HEK293 (cell line): ENCODE data around the gene TRPV2.

Experiments used
- CTCF ChIP-seq: fragments of 450-650 bp; formaldehyde crosslinking; IDR thresholded peaks from 2 replicates; pipeline ENCODE4 v1.5.1; 2016; ENCODE audit warnings: missing biosample characterization, missing genetic modification characterization
- GLI4 ChIP-seq: fragments of 450-650 bp; formaldehyde crosslinking; IDR thresholded peaks from 2 replicates; pipeline ENCODE4 v1.5.1; 2016; ENCODE audit warnings: missing biosample characterization, missing genetic modification characterization
- IKZF3 ChIP-seq: fragments of 450-650 bp; IDR thresholded peaks from 2 replicates; pipeline ENCODE4 v1.5.0; 2018; ENCODE audit warnings: missing biosample characterization, mild to moderate bottlenecking, missing genetic modification characterization, moderate library complexity
- KLF9 ChIP-seq: fragments of 450-650 bp; formaldehyde crosslinking; IDR thresholded peaks from 2 replicates; pipeline ENCODE4 v1.5.1; 2016; ENCODE audit warnings: missing biosample characterization, missing genetic modification characterization, low read depth
- PRDM2 ChIP-seq: fragments of 450-650 bp; formaldehyde crosslinking; IDR thresholded peaks from 2 replicates; pipeline ENCODE4 v1.5.1; 2016; ENCODE audit warnings: missing biosample characterization, missing genetic modification characterization, borderline replicate concordance
- PRDM4 ChIP-seq: fragments of 450-650 bp; formaldehyde crosslinking; IDR thresholded peaks from 2 replicates; pipeline ENCODE4 v1.5.1; 2017; ENCODE audit warnings: missing biosample characterization, missing genetic modification characterization
- TRIM28 ChIP-seq: IDR thresholded peaks from 2 replicates; pipeline ENCODE4 v1.6.1; 2011; ENCODE audit warnings: low read length, control low read depth, borderline replicate concordance
- YY1 ChIP-seq: fragments of 450-650 bp; formaldehyde crosslinking; IDR thresholded peaks from 2 replicates; pipeline ENCODE4 v1.5.1; 2018; ENCODE audit warnings: missing biosample characterization, missing genetic modification characterization
- ZBTB20 ChIP-seq: fragments of 450-650 bp; formaldehyde crosslinking; IDR thresholded peaks from 2 replicates; pipeline ENCODE4 v1.5.1; 2016; ENCODE audit warnings: missing biosample characterization, missing genetic modification characterization
- ZBTB48 ChIP-seq: fragments of 450-650 bp; formaldehyde crosslinking; IDR thresholded peaks from 2 replicates; pipeline ENCODE4 v1.5.1; 2016; ENCODE audit warnings: missing biosample characterization, missing genetic modification characterization
- ZBTB7A ChIP-seq: fragments of 450-650 bp; formaldehyde crosslinking; IDR thresholded peaks from 2 replicates; pipeline ENCODE4 v1.5.1; 2016; ENCODE audit warnings: low read depth, missing biosample characterization, missing genetic modification characterization
- ZFHX2 ChIP-seq: fragments of 450-650 bp; formaldehyde crosslinking; conservative IDR thresholded peaks from 2 replicates; pipeline ENCODE4 v1.5.1; 2016; ENCODE audit warnings: missing biosample characterization, missing genetic modification characterization
- ZNF146 ChIP-seq: fragments of 450-650 bp; formaldehyde crosslinking; IDR thresholded peaks from 2 replicates; pipeline ENCODE4 v1.5.1; 2016; ENCODE audit warnings: missing biosample characterization, missing genetic modification characterization
- ZNF155 ChIP-seq: fragments of 450-650 bp; formaldehyde crosslinking; IDR thresholded peaks from 2 replicates; pipeline ENCODE4 v1.5.1; 2016; ENCODE audit warnings: missing biosample characterization, missing genetic modification characterization
- ZNF19 ChIP-seq: fragments of 450-650 bp; formaldehyde crosslinking; IDR thresholded peaks from 2 replicates; pipeline ENCODE4; 2016; ENCODE audit warnings: missing biosample characterization, missing genetic modification characterization, low read depth
- ZNF223 ChIP-seq: fragments of 450-650 bp; formaldehyde crosslinking; IDR thresholded peaks from 2 replicates; pipeline ENCODE4 v1.5.1; 2016; ENCODE audit warnings: missing biosample characterization, missing genetic modification characterization
- ZNF366 ChIP-seq: fragments of 450-650 bp; formaldehyde crosslinking; conservative IDR thresholded peaks from 2 replicates; pipeline ENCODE4 v1.5.1; 2016; ENCODE audit warnings: missing biosample characterization, missing genetic modification characterization
- ZNF37A ChIP-seq: fragments of 450-650 bp; IDR thresholded peaks from 2 replicates; pipeline ENCODE4 v1.5.1; 2018; ENCODE audit warnings: missing biosample characterization, missing genetic modification characterization
- ZNF391 ChIP-seq: fragments of 450-650 bp; formaldehyde crosslinking; IDR thresholded peaks from 2 replicates; pipeline ENCODE4 v1.5.1; 2016; ENCODE audit warnings: low read depth, missing biosample characterization, missing genetic modification characterization, borderline replicate concordance
- ZNF645 ChIP-seq: fragments of 450-650 bp; formaldehyde crosslinking; IDR thresholded peaks from 2 replicates; pipeline ENCODE4; 2016; ENCODE audit warnings: missing biosample characterization, missing genetic modification characterization
- ZNF701 ChIP-seq: fragments of 450-650 bp; formaldehyde crosslinking; IDR thresholded peaks from 2 replicates; pipeline ENCODE4 v1.5.1; 2016; ENCODE audit warnings: missing biosample characterization, missing genetic modification characterization
- ZSCAN18 ChIP-seq: fragments of 450-650 bp; formaldehyde crosslinking; IDR thresholded peaks from 2 replicates; pipeline ENCODE4 v1.5.1; 2016; ENCODE audit warnings: missing biosample characterization, missing genetic modification characterization
- ZSCAN5A ChIP-seq: fragments of 450-650 bp; formaldehyde crosslinking; IDR thresholded peaks from 2 replicates; pipeline ENCODE4 v1.5.1; 2016; ENCODE audit warnings: missing biosample characterization, missing genetic modification characterization

Gene TRPV2

GRCh38 chr17:16380640-16381495 lies 34.5 kb upstream of the TRPV2 start, which contains the start of gene UBB (continued):
- peak; percentile 79 for TF ChIP-seq ZSCAN18 (tag by site-specific recombination)
- peak; percentile 72 for TF ChIP-seq CTCF (tag by site-specific recombination)
- TF ChIP-seq TRIM28 = peak; percentile 88; the same call in 1 of the 2 replicates
- peak; percentile 83; the same call in 1 of the 2 replicates for TF ChIP-seq GLI4 (tag by site-specific recombination)
- TF ChIP-seq ZNF701 (tag by site-specific recombination) = peak; percentile 58; the same call in 1 of the 2 replicates
- peak; percentile 91 for TF ChIP-seq ZFHX2 (tag by site-specific recombination)
- peak; percentile 44; the same call in 1 of the 2 replicates for TF ChIP-seq ZNF223 (tag by site-specific recombination)
- TF ChIP-seq ZSCAN5A (tag by site-specific recombination) = peak; percentile 84; the same call in 1 of the 2 replicates
- no peak for TF ChIP-seq PRDM2 (tag by site-specific recombination)
- no peak for TF ChIP-seq ZNF19 (tag by site-specific recombination)
- peak; percentile 22; the same call in 1 of the 2 replicates for TF ChIP-seq ZBTB20 (tag by site-specific recombination)
- TF ChIP-seq KLF9 (tag by site-specific recombination) = peak; percentile 81; the same call in 1 of the 2 replicates
- no peak for TF ChIP-seq ZNF37A (tag by site-specific recombination)
- peak; percentile 96 for TF ChIP-seq ZNF391
- TF ChIP-seq ZNF645 = 0 out of 2 replicates have a peak, but pooled peaks have one; percentile 17
- TF ChIP-seq ZNF146 (tag by site-specific recombination) = peak; percentile 85
- peak; percentile 78 for TF ChIP-seq ZBTB48 (tag by site-specific recombination)
- TF ChIP-seq ZNF155 = no peak
- TF ChIP-seq PRDM4 (tag by site-specific recombination) = peak; percentile 80
- TF ChIP-seq YY1 (tag by site-specific recombination) = peak; percentile 24; the same call in 1 of the 2 replicates
- TF ChIP-seq ZNF366 (tag by site-specific recombination) = 0 out of 2 replicates have a peak, but pooled peaks have one; percentile 6
- peak; percentile 76; the same call in 1 of the 2 replicates for TF ChIP-seq ZBTB7A (tag by site-specific recombination)
- TF ChIP-seq IKZF3 (tag by site-specific recombination) = no peak
